Activated CD8-positive, alpha-beta memory T cell treated with anti-CD3 and anti-CD28 coated beads for 4 hours (primary cell): ENCODE data around the gene EXOG.

ENCODE experiments used
- DNase-seq, 2 donors: peaks; one replicate each; pipeline ENCODE4 v3.0.0-alpha.2; 2020; ENCODE audit warnings: low read depth in 2 of 2

Gene EXOG

GRCh38 chr3:38545983-38546382 lies 49.8 kb downstream of the EXOG start:
- DNase-seq, result no peak

GRCh38 chr3:38548154-38548931 lies 52.2 kb downstream of the EXOG start:
- no peak for DNase-seq

- DNase-seq, result no peak
Observed at GRCh38 chr3:38549082-38549481, 52.9 kb downstream of the EXOG start.

GRCh38 chr3:38549486-38549885 lies 53.3 kb downstream of the EXOG start:
- DNase-seq, result no peak

GRCh38 chr3:38549957-38550840 lies 54.1 kb downstream of the EXOG start:
- DNase-seq, result no peak

GRCh38 chr3:38551026-38551832 lies 55.1 kb downstream of the EXOG start:
- DNase-seq, result no peak

- no peak for DNase-seq
Observed at GRCh38 chr3:38552364-38552763, 56.2 kb downstream of the EXOG start.

GRCh38 chr3:38553071-38553470 lies 56.9 kb downstream of the EXOG start:
- no peak for DNase-seq

- DNase-seq, result no peak
Observed at GRCh38 chr3:38554127-38554827, 58.1 kb downstream of the EXOG start.

GRCh38 chr3:38555149-38555840 lies 59.2 kb downstream of the EXOG start:
- no peak for DNase-seq

GRCh38 chr3:38555926-38556325 lies 59.8 kb downstream of the EXOG start:
- no peak for DNase-seq

- no peak for DNase-seq
Observed at GRCh38 chr3:38556640-38557358, 60.7 kb downstream of the EXOG start.

GRCh38 chr3:38558864-38559263 lies 62.7 kb downstream of the EXOG start:
- DNase-seq, result no peak

- DNase-seq, result no peak
Observed at GRCh38 chr3:38560284-38560683, 64.1 kb downstream of the EXOG start.

GRCh38 chr3:38560996-38561717 lies 65.0 kb downstream of the EXOG start:
- no peak for DNase-seq

- DNase-seq, result no peak
Observed at GRCh38 chr3:38561746-38562466, 65.8 kb downstream of the EXOG start.

GRCh38 chr3:38562467-38562925 lies 66.4 kb downstream of the EXOG start:
- no peak for DNase-seq

- no peak for DNase-seq
Observed at GRCh38 chr3:38563070-38563885, 67.1 kb downstream of the EXOG start.
